A549 (cell line): Measurements from ENCODE around the gene MAPKAP1. TPM values are rescaled to one million over a fixed set of nuclear protein-coding genes. Genes with fewer than 3 reads are reported as not detected.

Source experiments
- ATAC-seq, 2 experiments: fragments of 200-7000 bp in 1 of 2; fragments of >200 bp in 1 of 2; cut with Nextera tagmentation in 1 of 2; cut with Tn5 transposase in 1 of 2; 3 replicates each; pipeline versions ENCODE4 v1.8.0 to v1.9.1; 2018 to 2020; ENCODE audit warnings: mild to moderate bottlenecking in 1 of 2, moderate library complexity in 1 of 2
- CTCF ChIA-PET: fragments of 300-600 bp; sonication (Branson Sonifier 250); formaldehyde crosslinking; extraction: SDS; loops from one replicate; lab custom pipeline; 2021; ENCODE audit warnings: antibody characterized with exemption, inconsistent platforms; lab: Yijun Ruan, JAX
- POLR2A ChIA-PET: fragments of 350-600 bp; formaldehyde crosslinking; extraction: SDS; loops from one replicate; lab custom pipeline; 2021; ENCODE audit warnings: antibody characterized with exemption, inconsistent platforms; lab: Yijun Ruan, JAX
- DNase-seq, 2 experiments: peaks; one replicate each; pipeline versions ENCODE4 v3.0.0 to v3.0.0-alpha.2; 2011 to 2016; ENCODE audit warnings: low read depth in 1 of 2, low spot score in 1 of 2
- FAIRE-seq: peaks from 2 replicates; lab custom pipeline; 2011; peaks lifted over from hg19 to GRCh38; lab: Jason Lieb, UNC
- H3K27ac ChIP-seq, 2 experiments: fragments of >200 bp; sonication (Bioruptor Twin); formaldehyde crosslinking; 3 replicates each; pipeline ENCODE4 v1.5.1; 2016 to 2017
- H3K4me1 ChIP-seq: fragments of >200 bp; sonication (Bioruptor Twin); formaldehyde crosslinking; 3 replicates; pipeline ENCODE4 v1.6.1; 2016
- H3K4me2 ChIP-seq: fragments of >200 bp; sonication (Bioruptor Twin); formaldehyde crosslinking; 3 replicates; pipeline ENCODE4 v1.6.1; 2016
- H3K4me3 ChIP-seq: fragments of >200 bp; sonication (Bioruptor Twin); formaldehyde crosslinking; 3 replicates; pipeline ENCODE4 v1.5.1; 2016
- H3K9me3 ChIP-seq: fragments of >200 bp; sonication (Bioruptor Twin); formaldehyde crosslinking; 3 replicates; pipeline ENCODE4 v1.6.1; 2016
- BHLHE40 ChIP-seq: IDR thresholded peaks from 2 replicates; pipeline ENCODE4 v1.6.1; 2012; ENCODE audit warnings: low read depth, low read length, inconsistent platforms
- CBX2 ChIP-seq: fragments of 200-600 bp; sonication (generic); IDR thresholded peaks from 2 replicates; pipeline ENCODE4 v1.6.1; 2016; ENCODE audit warnings: low read depth, mild to moderate bottlenecking, borderline replicate concordance
- CBX8 ChIP-seq: fragments of 200-600 bp; sonication (generic); IDR thresholded peaks from 2 replicates; pipeline ENCODE4 v1.6.1; 2016
- CEBPB ChIP-seq, 2 experiments: fragments of >200 bp in 1 of 2; sonication (Bioruptor Twin) in 1 of 2; formaldehyde crosslinking in 1 of 2; IDR thresholded peaks; 2 replicates each; pipeline ENCODE4 v1.6.1; 2012 to 2016
- EHMT2 ChIP-seq: fragments of 200-600 bp; sonication (generic); IDR thresholded peaks from 2 replicates; pipeline ENCODE4 v1.6.1; 2016; ENCODE audit warnings: antibody characterized with exemption, low read depth, mild to moderate bottlenecking, moderate library complexity
- EP300 ChIP-seq, 2 experiments: fragments of >200 bp; sonication (Bioruptor Twin); formaldehyde crosslinking; IDR thresholded peaks; 2 replicates in 1 of 2; 3 replicates in 1 of 2; pipeline ENCODE4 v1.6.1; 2016 to 2017
- ESRRA ChIP-seq: fragments of 150-350 bp; IDR thresholded peaks from 2 replicates; pipeline ENCODE4 v1.6.1; 2014; ENCODE audit warnings: mild to moderate bottlenecking, low read length, borderline replicate concordance
- FOSB ChIP-seq: fragments of 250-450 bp; sonication (Bioruptor Pico); IDR thresholded peaks from 2 replicates; pipeline ENCODE4 v1.5.0; 2020; ENCODE audit warnings: mild to moderate bottlenecking, moderate library complexity
- FOSL2 ChIP-seq, 2 experiments: fragments of 450-650 bp in 1 of 2; fragments of >200 bp in 1 of 2; sonication (Bioruptor Twin) in 1 of 2; formaldehyde crosslinking; IDR thresholded peaks; 2 replicates each; pipeline versions ENCODE4 v1.5.0 to v1.6.1; 2016 to 2020; ENCODE audit warnings: mild to moderate bottlenecking in 1 of 2, moderate library complexity in 1 of 2
- FOXS1 ChIP-seq: fragments of 250-450 bp; sonication (Bioruptor Pico); IDR thresholded peaks from 2 replicates; pipeline ENCODE4 v1.5.0; 2020; ENCODE audit warnings: mild to moderate bottlenecking, moderate library complexity
- GATA3 ChIP-seq: IDR thresholded peaks from 2 replicates; pipeline ENCODE4 v1.6.1; 2012; ENCODE audit warnings: borderline replicate concordance
- HDAC2 ChIP-seq: fragments of 200-600 bp; sonication (generic); IDR thresholded peaks from 2 replicates; pipeline ENCODE4 v1.6.1; 2016
- HES2 ChIP-seq: fragments of >200 bp; sonication (Bioruptor Twin); formaldehyde crosslinking; IDR thresholded peaks from 2 replicates; pipeline ENCODE4 v1.6.1; 2016
- HOXA7 ChIP-seq: fragments of 250-450 bp; sonication (Bioruptor Pico); IDR thresholded peaks from 2 replicates; pipeline ENCODE4 v1.5.0; 2020; ENCODE audit warnings: mild to moderate bottlenecking, moderate library complexity
- HOXB5 ChIP-seq: fragments of 250-450 bp; sonication (Bioruptor Pico); IDR thresholded peaks from 2 replicates; pipeline ENCODE4 v1.5.0; 2020; ENCODE audit warnings: mild to moderate bottlenecking, moderate library complexity
- JUNB ChIP-seq: fragments of >200 bp; sonication (Bioruptor Twin); formaldehyde crosslinking; IDR thresholded peaks from 2 replicates; pipeline ENCODE4 v1.6.1; 2016
- KDM5A ChIP-seq: fragments of 200-600 bp; sonication (generic); IDR thresholded peaks from 2 replicates; pipeline ENCODE4 v1.6.1; 2016; ENCODE audit warnings: antibody characterized with exemption, mild to moderate bottlenecking
- MAX ChIP-seq: IDR thresholded peaks from 2 replicates; pipeline ENCODE4 v1.6.1; 2012
- NPAS2 ChIP-seq: fragments of 250-450 bp; sonication (Bioruptor Pico); IDR thresholded peaks from 2 replicates; pipeline ENCODE4 v1.8.0; 2022; ENCODE audit warnings: mild to moderate bottlenecking, moderate library complexity, borderline replicate concordance
- PBX3 ChIP-seq: IDR thresholded peaks from 2 replicates; pipeline ENCODE4 v1.6.1; 2012
- PHF8 ChIP-seq: fragments of 200-600 bp; sonication (generic); IDR thresholded peaks from 2 replicates; pipeline ENCODE4 v1.6.1; 2016; ENCODE audit warnings: low read depth, mild to moderate bottlenecking, antibody characterized with exemption, moderate library complexity, borderline replicate concordance
- RFX5 ChIP-seq: fragments of 450-650 bp; IDR thresholded peaks from 2 replicates; pipeline ENCODE4 v1.7.1; 2014; ENCODE audit warnings: antibody characterized with exemption, mild to moderate bottlenecking, moderate library complexity
- RNF2 ChIP-seq: fragments of 200-600 bp; sonication (generic); IDR thresholded peaks from 2 replicates; pipeline ENCODE4 v1.6.1; 2016; ENCODE audit warnings: low read depth, mild to moderate bottlenecking, antibody characterized with exemption, moderate library complexity, borderline replicate concordance
- SREBF2 ChIP-seq: fragments of 450-650 bp; IDR thresholded peaks from 2 replicates; pipeline ENCODE4 v1.6.1; 2014; ENCODE audit warnings: mild to moderate bottlenecking, moderate library complexity
- USF2 ChIP-seq: fragments of 450-650 bp; IDR thresholded peaks from 2 replicates; pipeline ENCODE4 v1.6.1; 2014; ENCODE audit warnings: antibody characterized with exemption
- ZFP36 ChIP-seq: fragments of 450-650 bp; IDR thresholded peaks from 2 replicates; pipeline ENCODE4 v1.6.1; 2014; ENCODE audit warnings: borderline replicate concordance; ENCODE audit not compliant: partially characterized antibody
- ZSCAN20 ChIP-seq: fragments of 250-450 bp; sonication (Bioruptor Pico); IDR thresholded peaks from 2 replicates; pipeline ENCODE4 v1.8.0; 2022; ENCODE audit warnings: mild to moderate bottlenecking, moderate library complexity
- WGBS: methylation state at CpG from one replicate; pipeline ENCODE4 v1.1.6; 2017; ENCODE audit errors: missing lambda C conversion rate; 5-methylcytosine and 5-hydroxymethylcytosine counted together
- polyA plus RNA-seq, 4 experiments: library from polyadenylated mRNA; depleted of rRNA in 3 of 4; stranded (reverse); fragments of >200 nt; fragmentation: RNase III in 1 of 4; extraction: RNeasy Plus Mini Kit Qiagen cat#74134 plus additional on column Dnase treatment in 1 of 4; gene quantifications; 2 replicates in 3 of 4; 3 replicates in 1 of 4; pipeline ENCODE4 v1.2.3, GENCODE V29; 2011 to 2017

Gene MAPKAP1
- polyA plus RNA-seq, 2 of the 4 experiments (the other 2 are of a cell fraction) = 49.9 to 119 TPM

GRCh38 chr9:125585503-125586171 lies 121.4 kb downstream of the MAPKAP1 start:
- 93% methylated on average over 11 of the region's 11 CpGs for WGBS

GRCh38 chr9:125580701-125581286 lies 126.2 kb downstream of the MAPKAP1 start:
- ChIA-PET POLR2A (no interaction called here), CTCF (no interaction called here)
- Histone ChIP-seq H3K4me1 (no peaks in the 10 kb centered on the region), H3K4me3 (no peak overlapping the region), H3K9me3 (no peaks in the 10 kb centered on the region), H3K27ac (no peak overlapping the region), H3K4me2 (no peak overlapping the region)
- 88% methylated on average over 4 of the region's 4 CpGs for WGBS
- DNase-seq = no peak
- FAIRE-seq = no peak
- ATAC-seq = no peak
- no peak for TF ChIP-seq PBX3
- no peak for TF ChIP-seq FOSL2 (IDR thresholded peaks at IDR 0.05)
- no peak for TF ChIP-seq FOSL2 (CRISPR knock-in tag; IDR thresholded peaks at IDR 0.05)
- TF ChIP-seq FOSB = no peak
- TF ChIP-seq KDM5A = no peak
- no peak for TF ChIP-seq NPAS2 (CRISPR knock-in tag)
- TF ChIP-seq GATA3 = no peak
- TF ChIP-seq RFX5 = no peak
- TF ChIP-seq BHLHE40 = no peak
- TF ChIP-seq HDAC2 = no peak

More at GRCh38 chr9:125585503-125586171, 121.4 kb downstream of the MAPKAP1 start:
- no peak for ATAC-seq
- Histone ChIP-seq H3K4me1 (no peaks in the 10 kb centered on the region), H3K4me2 (no peak overlapping the region), H3K27ac (no peak overlapping the region), H3K4me3 (no peak overlapping the region), H3K9me3 (no peaks in the 10 kb centered on the region)
- FAIRE-seq = no peak
- ChIA-PET CTCF (interaction anchor here (1.7 to 2.4 kb wide), 2 partner anchors 11 to 27 kb away, joined by 4 to 9 read pairs; no protein-coding TSS in a partner anchor), POLR2A (no interaction called here)
- TF ChIP-seq EP300 (IDR thresholded peaks at IDR 0.05) (no peak), ESRRA (no peak), ZSCAN20 (CRISPR knock-in tag) (no peak), CBX8 (no peak), HOXA7 (no peak), GATA3 (no peak), HES2 (no peak)
- no peak for DNase-seq

GRCh38 chr9:125579030-125579932 lies 127.7 kb downstream of the MAPKAP1 start:
- Histone ChIP-seq H3K9me3 (no peaks in the 10 kb centered on the region), H3K27ac (no peak overlapping the region), H3K4me2 (no peak overlapping the region), H3K4me1 (no peaks in the 10 kb centered on the region), H3K4me3 (no peak overlapping the region)
- TF ChIP-seq PHF8 (no peak), KDM5A (no peak), FOXS1 (CRISPR knock-in tag) (no peak), JUNB (no peak), USF2 (no peak), PBX3 (no peak), HOXB5 (CRISPR knock-in tag) (no peak), ZFP36 (no peak), CBX2 (no peak), FOSB (no peak), ESRRA (no peak), SREBF2 (no peak), BHLHE40 (no peak), HES2 (no peak), MAX (no peak), HOXA7 (no peak), CEBPB (IDR thresholded peaks at IDR 0.05) (no peak), RNF2 (no peak), EHMT2 (no peak)
- FAIRE-seq = no peak
- ChIA-PET CTCF (no interaction called here), POLR2A (no interaction called here)
- DNase-seq = no peak
- 87% methylated on average over 12 of the region's 12 CpGs for WGBS
- ATAC-seq = no peak
